GM12865 (cell line): ENCODE data around the gene DGCR6L.
"Not testable (repeated sequence)": the region's sequence is repeated elsewhere in the genome, so short reads cannot be mapped to it uniquely, and the experiment has no call there.

Source experiments
- DNase-seq: peaks from one replicate; pipeline ENCODE4 v3.0.0; 2010; ENCODE audit warnings: low read depth
- H3K4me3 ChIP-seq: 2 replicates; pipeline ENCODE4 v1.5.1; 2011; ENCODE audit warnings: mild to moderate bottlenecking, low read depth, low read length, control low read depth
- CTCF ChIP-seq: IDR thresholded peaks from 2 replicates; pipeline ENCODE4 v1.5.1; 2011; ENCODE audit warnings: low read length, control low read depth, low read depth, inconsistent platforms; ENCODE audit not compliant: insufficient read depth; ENCODE audit errors: missing control alignments

Gene DGCR6L

GRCh38 chr22:20354238-20354975, 34.5 kb upstream of the DGCR6L start:
- DNase-seq: no peak
- TF ChIP-seq CTCF: no peak
- H3K4me3 ChIP-seq: no peak overlapping the region

GRCh38 chr22:20352536-20352935, 32.7 kb upstream of the DGCR6L start:
- not testable (repeated sequence) for H3K4me3 ChIP-seq, DNase-seq

GRCh38 chr22:20346553-20346952, 26.7 kb upstream of the DGCR6L start:
- DNase-seq, H3K4me3 ChIP-seq: not testable (repeated sequence)

GRCh38 chr22:20338291-20338690, 18.4 kb upstream of the DGCR6L start:
- DNase-seq, H3K4me3 ChIP-seq: not testable (repeated sequence)

GRCh38 chr22:20337807-20338206, 17.9 kb upstream of the DGCR6L start:
- not testable (repeated sequence) for DNase-seq, H3K4me3 ChIP-seq

- H3K4me3 ChIP-seq, DNase-seq: not testable (repeated sequence)
These were observed 16.7 kb upstream of the DGCR6L start for GRCh38 chr22:20336561-20336960.

- DNase-seq, H3K4me3 ChIP-seq: not testable (repeated sequence)
These were observed 8.7 kb upstream of the DGCR6L start for GRCh38 chr22:20328569-20328930.

- not testable (repeated sequence) for H3K4me3 ChIP-seq, DNase-seq
These were observed 6.1 kb upstream of the DGCR6L start for GRCh38 chr22:20325996-20326395.

GRCh38 chr22:20324139-20324516, 4.3 kb upstream of the DGCR6L start:
- no peak for DNase-seq
- no peak for TF ChIP-seq CTCF
- no peak overlapping the region for H3K4me3 ChIP-seq

GRCh38 chr22:20321552-20322211, 1.8 kb upstream of the DGCR6L start:
- DNase-seq, H3K4me3 ChIP-seq: not testable (repeated sequence)

- H3K4me3 ChIP-seq: peak overlapping the region; percentile 83
- DNase-seq: not testable (repeated sequence)
These were observed 1.0 kb upstream of the DGCR6L start for GRCh38 chr22:20320659-20321551.
